Measurements from ENCODE around the gene ERFE.
"Not testable (repeated sequence)": the region's sequence is repeated elsewhere in the genome, so short reads cannot be mapped to it uniquely, and the experiment has no call there.

Gene ERFE

GRCh38 chr2:238169048-238169707 is 10.4 kb downstream of the ERFE start:
- no peak for DNase-seq (ENCODE audit: low spot score)

DNA sequence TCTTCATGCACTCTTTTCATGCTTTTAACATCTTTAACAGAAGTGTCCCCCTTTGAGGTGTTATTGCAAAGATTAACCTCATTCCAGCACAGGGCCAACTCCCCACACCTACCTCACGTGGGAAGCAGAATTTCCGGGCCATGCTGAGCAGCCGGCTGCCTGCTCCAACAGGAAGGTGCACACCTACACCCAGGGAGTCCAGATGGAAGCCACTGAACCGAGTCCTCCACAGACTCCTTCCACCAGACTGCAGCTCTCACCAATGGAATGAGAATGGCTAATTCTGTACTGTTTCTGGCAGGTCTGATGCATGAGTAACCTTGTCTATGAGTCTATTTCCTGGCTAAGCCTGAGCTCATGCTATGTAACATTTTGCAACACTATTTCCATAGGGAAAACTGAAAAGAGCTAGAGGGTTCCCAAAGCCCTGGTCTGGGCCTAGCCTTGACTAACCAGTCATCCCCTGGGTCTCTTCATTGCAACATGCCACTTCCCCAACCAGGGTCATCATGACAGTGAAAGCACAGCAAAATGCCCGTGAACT is 11.0 kb downstream of the ERFE start:
- peak; percentile 96 for DNase-seq (ENCODE audit: low spot score)

DNA sequence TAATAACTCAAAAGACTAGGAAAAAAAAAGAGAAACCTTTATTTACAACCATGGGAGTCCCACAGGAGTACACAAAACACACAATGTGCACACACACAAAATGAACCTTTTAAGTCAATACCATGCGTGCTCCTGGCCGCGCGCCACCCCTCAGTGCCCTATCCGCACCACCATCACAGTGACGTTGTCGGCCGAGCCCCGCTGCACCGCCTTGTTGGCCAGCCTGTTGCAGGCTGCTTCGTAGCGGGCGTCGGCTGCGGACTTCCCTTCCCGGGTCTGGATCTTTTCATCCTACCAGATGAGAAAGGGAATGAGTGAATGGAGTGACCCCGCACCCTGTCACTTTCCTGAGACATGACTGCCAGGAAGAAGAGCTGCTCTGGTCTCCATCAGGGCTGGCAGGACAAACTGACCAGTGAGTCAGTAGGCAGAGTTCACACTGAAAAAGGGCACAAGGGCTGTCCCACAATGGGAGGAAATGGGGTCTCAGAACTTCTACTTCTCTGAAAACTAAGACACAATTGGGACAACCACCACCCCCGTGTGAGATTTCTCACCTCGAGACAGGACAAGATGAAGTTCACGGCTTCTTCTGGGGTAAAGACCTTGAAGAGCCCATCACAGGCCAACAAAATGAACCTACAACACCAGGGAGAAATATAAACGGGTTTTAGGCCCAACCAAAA is 11.8 kb downstream of the ERFE start:
- DNase-seq (ENCODE audit: low spot score): no peak

DNA sequence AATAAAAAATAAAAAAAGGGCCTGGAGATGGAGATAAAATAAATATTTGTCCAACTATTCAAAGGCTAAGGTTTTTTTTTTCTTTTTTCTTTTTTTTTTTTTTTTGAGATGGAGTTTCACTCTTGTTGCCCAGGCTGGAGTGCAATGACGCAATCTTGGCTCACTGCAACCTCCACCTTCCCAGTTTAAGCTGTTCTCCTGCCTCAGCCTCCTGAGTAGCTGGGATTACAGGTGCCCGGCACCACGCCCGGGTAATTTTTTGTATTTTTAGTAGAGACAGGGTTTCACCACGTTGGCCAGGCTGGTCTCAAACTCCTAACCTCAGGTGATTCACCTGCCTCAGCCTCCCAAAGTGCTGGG is 12.3 kb downstream of the ERFE start:
- DNase-seq (ENCODE audit: low spot score): not testable (repeated sequence)

GRCh38 chr2:238171575-238172187 is 12.9 kb downstream of the ERFE start:
- DNase-seq (ENCODE audit: low spot score): no peak

DNA sequence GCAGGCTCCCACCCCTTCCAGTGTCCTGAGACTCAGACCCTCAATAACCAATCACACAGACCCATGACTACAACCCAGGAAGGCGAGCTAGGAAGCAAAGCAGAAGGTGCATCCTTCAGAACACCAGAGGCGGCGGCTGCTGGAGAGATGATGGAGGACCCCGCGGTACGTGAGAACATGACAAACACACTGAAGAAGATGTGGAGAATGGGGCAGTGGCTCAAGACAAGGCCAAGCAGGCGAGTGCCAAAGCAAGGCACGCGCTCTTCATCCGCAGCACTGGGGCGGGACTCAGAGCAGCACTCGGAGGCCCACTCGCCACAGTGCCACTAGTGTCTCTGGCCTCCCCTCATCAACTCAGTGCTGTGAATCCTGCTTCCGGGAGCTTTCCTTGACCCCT is 13.7 kb downstream of the ERFE start:
- no peak for DNase-seq (ENCODE audit: low spot score)

DNA sequence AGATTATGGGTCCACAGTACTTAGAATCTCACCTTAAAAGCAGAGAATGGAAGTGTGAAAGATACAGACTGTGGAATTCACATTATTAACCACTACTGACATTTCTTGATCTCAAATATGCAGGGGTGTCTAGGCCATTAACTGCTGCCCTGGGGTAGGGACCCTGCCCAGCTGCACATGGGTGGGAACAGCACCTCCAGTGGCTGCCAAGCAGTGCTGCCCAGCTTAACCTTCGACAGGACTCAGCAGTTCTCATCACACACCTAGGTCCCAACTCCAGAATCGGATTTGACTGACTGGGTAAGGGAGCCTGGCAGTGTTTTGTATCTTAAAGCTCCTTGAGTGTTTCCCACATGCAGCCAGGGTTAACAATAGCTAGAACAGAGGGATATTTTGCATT is 14.9 kb downstream of the ERFE start:
- no peak for DNase-seq (ENCODE audit: low spot score)

DNA sequence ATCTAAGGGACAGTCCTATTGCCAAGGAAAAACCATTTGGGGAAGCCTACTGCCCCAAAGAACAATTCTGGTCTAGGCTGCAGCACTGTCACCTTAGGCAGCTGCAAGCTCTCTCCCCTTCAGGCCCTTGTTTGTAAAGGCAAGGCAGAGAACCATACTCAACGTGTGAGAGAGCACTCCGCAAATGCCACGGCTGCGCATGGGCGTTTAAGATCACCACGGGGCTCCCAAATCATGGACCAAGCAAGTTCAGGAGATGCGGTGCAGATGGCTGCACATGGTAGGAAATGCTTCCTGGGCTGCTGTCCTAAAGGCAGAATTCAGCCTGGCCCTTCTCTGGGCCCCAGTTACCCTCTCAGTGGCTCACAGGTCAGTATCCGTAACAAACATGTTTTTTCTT is 15.5 kb downstream of the ERFE start:
- DNase-seq (ENCODE audit: low spot score): no peak

- DNase-seq (ENCODE audit: low spot score): no peak
These were observed 15.9 kb downstream of the ERFE start for GRCh38 chr2:238174701-238175100.

DNA sequence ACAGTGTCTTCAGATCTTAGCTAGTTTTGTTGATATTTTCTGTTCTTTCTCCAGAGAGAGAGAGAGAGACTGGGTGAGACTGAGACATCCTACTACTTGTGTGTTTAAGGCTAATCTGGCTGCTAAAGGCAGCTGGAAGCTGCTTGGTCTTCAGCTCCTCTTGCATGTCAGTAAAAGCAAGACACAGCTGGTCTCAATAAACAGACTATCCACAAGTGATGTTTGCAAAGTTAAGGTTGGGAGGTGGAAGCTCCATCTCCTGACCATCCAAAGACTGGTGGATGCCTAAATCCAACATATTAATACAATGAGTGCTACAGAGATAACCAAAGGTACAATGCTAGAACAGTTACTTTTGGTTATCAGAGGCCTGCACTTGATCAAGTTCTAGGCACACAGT is 17.8 kb downstream of the ERFE start:
- no peak for DNase-seq (ENCODE audit: low spot score)

DNA sequence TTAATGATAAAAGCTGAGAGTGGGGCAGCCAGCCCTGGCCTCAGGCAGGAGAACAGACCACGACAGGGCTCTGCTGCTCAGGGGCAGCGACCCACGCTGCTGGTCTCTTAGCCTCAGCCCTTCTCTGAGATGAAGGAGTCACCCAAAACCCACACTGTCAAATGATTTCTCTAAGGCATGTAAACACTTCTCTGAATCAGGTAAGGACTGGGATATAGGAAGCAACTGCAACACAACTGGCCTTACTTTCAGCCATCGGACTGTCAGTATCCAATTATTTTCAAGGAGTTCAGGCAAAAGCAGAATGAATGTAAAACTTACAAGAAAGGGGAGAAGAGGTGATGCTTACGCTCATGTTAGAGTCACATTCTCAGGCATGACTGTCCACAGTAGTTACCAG is 21.8 kb downstream of the ERFE start:
- no peak for DNase-seq (ENCODE audit: low spot score)

DNA sequence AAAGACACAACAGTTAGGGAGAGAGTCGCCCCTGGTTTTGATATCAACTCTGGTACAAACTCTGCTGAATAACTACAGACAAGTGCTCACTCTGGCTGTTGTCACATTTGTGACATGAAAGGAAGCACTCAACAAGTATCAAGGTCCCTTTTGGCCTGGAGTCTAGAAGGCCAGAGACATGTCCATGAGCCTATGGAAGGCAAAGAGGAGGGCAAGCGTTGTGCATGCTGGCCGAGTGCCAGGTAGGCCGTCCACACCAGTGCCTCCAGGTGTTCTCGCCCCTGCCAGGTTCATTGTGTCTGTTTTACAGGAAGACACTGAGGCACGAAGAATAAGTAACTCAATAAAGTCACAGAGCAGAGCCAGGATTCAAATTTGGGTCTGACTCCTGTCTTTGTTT is 23.6 kb downstream of the ERFE start:
- DNase-seq (ENCODE audit: low spot score): no peak

DNA sequence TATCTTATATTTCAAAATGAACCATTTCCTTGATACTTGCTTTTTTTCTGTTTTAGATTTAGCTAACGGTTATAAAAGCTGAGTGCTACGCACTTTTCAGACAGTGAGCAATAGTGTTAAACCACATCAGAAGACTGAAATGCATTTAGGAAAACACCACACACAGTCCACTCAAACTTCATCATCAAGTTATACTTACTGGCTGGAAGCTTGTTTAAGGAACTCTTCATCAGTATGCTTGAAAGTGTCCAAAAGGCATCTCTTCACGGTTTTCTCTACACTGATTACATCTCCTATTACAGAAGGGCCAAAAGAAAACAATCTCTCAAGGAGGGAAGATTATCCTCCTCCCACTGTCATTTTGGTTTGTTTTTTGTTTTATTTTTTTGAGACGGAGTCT is 25.1 kb downstream of the ERFE start:
- DNase-seq (ENCODE audit: low spot score): no peak

DNA sequence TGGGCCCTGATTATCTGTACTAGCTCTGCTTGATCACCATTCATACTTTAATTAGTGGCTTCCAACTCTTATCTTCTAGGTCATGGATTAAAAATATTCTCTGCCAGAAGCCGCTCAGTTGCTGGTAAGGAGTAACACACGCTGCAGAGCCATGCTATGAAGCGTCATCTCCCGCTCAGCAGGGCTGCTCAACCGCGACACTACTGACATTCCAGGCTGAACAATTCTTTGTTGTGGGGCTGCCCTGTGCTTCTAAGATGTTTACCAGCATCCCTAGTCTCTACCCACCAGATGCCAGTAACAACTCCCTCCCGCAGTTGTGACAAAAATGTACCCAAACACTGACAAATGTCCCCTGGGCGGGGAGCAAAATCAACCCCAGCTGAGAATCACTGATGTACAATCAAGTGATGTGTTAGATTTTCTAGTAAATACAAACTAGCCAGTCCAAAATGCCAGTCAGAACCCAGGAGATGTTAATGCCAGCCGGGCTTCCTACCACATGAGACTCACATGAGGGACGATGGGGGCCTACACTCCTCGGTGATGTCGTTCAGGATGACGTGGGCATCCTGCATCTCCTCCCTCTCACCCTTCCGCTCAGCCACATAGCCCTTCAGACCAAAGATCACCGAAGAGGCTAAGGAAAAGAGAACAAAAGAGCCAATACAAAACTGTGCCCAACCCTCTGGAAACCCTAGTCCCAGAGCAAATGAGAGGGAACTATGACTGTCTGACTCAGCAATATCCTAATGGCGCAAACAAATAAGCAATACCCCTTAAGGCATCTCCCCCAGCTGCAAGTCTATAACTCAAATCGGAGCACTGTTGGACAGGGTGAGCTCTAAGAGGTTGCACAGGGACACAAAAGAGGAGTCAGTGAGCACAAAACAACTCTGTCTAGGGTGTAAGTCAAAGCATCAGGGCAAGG is 29.1 kb downstream of the ERFE start:
- no peak for DNase-seq (ENCODE audit: low spot score)

DNA sequence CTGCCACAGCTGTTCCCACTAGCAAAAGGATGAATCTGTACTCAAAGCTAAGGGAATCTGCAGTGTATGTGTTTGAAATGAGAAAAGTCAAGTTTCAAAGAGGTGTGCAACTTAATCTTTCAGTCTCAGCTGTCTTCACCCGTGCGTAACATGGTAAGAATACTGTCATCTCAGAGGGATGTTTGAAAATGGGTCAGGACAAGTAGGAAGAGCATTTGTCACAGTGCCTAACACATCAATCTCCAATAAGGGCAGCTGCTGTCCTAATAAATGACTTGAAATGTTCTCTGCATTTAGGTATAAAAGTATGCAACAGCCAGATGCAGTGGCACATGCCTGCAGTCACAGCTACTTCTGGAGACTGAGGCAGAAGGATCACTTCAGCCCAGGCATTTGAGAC is 31.7 kb downstream of the ERFE start:
- no peak for DNase-seq (ENCODE audit: low spot score)

- DNase-seq (ENCODE audit: low spot score): no peak
These were observed 43.7 kb downstream of the ERFE start for GRCh38 chr2:238202326-238203093.

DNA sequence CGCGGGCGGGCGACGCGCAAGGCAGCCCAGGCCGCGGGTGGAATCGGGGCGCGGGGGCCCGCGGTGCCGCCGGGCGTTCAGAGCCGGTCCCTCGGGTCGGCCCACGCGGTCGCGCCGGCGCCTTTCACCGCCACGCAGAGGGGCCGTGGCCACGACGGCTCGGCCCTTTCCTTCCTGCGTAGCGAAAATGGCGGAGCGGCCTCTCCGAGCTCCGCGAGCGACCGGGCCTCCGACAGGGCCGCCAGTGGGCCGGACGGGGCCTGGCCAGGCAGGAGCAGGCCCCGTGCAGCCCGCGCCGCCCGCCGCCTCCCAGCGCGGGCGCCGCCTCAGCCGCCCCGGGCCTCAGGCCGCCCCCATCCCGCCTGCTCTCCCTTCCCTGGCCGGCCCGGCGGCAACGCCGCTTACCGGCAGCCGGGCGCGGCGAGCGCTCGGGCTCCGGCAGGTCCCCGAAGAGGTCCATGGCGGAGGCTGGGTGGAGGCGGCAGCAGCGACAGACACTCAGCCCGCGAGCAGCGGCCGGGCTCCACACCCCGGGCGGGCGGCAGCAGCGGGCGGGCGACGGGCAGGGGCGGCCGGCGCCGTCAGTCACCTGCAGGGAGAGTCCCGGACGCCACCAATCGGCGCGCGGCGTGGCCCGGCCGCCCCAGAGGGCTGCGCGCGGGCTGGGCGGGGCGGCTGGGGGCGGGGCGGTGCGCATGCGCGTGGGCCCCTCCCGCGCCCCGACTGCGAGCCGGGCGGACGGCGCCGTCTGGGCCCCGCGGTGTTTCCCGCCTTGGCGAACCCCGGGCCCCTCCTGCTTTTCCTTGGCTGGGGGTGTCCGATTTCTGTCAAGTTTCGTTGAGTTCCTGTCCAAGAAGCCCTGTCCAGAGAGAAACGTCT is 44.6 kb downstream of the ERFE start, which contains the start of gene ILKAP:
TSS of gene ILKAP (minus strand) at position 602 of the 879 bp plus-strand sequence. CDS start at position 460, 142 bp downstream.
- DNase-seq (ENCODE audit: low spot score): peak; percentile 76

GRCh38 chr2:238203973-238204683 is 45.4 kb downstream of the ERFE start:
- no peak for DNase-seq (ENCODE audit: low spot score)

DNA sequence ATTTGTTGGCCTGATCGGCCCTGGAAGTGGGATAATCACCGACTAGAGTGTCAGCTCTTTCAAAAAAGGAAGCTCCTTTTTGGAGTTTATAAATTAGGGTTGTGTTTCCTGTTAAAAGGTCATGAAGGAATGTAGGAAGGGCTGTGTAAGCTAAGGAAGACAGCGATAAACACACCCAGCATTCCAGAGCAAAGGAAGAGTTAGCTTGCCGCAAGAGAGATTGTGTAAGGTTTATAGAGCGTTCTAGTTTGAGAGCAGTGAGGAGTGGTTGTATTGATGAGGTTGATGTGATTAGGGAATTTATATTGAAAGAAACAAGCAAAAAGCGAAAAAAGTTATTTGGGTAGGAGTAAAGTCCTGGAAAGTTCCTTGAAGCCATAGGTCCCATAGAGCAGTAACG is 48.2 kb downstream of the ERFE start:
- DNase-seq (ENCODE audit: low spot score): no peak

Measured in cerebellar cortex (tissue), 1 donor.